Measurements from ENCODE around the gene ATP9B.
"Not testable (repeated sequence)": the region's sequence is repeated elsewhere in the genome, so short reads cannot be mapped to it uniquely, and the experiment has no call there.

Gene ATP9B

DNA sequence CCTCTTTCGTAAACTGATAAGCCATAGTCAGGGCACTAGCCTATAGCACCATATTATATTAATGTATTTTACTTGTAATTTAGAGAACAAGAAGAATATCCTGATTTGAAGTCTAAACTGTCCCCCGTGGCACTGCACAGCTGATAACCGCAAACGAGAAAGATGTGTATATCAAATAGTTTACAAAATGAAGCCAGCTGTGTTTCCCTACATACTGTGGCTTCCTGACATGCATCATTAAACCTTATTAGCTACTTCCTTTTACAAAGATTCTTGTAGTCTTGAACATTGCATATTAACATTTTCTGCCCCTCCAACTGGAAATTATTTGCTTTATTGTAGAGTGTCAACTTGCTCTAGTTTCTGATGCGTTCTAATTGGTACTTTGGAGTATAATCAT, 173.1 kb downstream of the ATP9B start:
- DNase-seq (ENCODE audit: low read depth), result no peak

DNA sequence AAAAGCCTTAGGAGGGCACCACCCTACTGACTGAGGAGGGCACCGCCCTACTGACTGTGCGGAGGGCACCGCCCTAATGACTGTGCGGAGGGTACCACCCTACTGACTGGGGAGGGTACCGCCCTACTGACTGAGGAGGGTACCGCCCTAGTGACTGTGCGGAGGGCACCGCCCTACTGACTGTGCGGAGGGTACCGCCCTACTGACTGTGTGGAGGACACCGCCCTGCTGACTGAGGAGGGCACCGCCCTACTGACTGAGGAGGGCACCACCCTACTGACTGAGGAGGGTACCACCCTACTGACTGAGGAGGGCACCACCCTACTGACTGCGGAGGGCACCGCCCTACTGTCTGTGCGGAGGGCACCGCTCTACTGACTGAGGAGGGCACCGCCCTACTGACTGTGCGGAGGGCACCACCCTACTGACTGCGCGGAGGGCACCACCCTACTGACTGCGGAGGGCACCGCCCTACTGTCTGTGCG, 176.4 kb downstream of the ATP9B start:
- DNase-seq (ENCODE audit: low read depth), result peak; percentile 19

DNA sequence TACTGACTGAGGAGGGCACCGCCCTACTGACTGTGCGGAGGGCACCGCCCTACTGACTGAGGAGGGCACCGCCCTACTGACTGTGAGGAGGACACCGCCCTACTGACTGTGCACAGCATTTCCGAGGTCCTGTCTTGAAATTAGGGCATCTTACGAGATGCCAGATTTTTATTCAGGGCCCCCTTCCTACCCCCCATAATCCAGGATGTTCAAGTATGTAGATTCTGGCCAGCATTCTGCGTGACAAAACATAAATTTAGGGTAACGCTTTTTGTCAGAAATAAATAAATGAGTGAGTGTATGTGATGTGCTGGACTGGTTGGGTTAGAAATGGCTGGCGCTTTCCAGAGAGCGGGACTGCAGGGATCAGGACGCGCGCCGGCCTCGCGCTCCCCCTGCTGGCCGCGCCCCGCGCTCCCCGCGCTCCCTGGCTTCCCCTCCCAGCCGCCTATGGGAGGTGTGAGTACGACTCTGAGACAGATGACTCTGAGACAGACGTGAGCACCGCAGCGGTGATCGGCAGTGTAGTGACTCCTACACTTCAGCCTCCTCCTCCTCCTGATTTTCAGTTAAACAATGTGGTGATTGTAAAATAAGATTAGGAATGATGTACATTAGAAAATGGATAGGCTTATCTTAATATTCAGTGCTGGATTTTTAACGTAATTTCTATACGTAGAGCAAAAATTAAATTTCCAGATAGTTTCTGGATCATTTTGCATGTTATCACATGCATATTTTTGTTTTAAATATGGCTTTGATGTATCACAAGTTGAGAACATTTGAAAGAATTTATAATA, 177.3 kb downstream of the ATP9B start:
- peak; percentile 57 for DNase-seq (ENCODE audit: low read depth)

DNA sequence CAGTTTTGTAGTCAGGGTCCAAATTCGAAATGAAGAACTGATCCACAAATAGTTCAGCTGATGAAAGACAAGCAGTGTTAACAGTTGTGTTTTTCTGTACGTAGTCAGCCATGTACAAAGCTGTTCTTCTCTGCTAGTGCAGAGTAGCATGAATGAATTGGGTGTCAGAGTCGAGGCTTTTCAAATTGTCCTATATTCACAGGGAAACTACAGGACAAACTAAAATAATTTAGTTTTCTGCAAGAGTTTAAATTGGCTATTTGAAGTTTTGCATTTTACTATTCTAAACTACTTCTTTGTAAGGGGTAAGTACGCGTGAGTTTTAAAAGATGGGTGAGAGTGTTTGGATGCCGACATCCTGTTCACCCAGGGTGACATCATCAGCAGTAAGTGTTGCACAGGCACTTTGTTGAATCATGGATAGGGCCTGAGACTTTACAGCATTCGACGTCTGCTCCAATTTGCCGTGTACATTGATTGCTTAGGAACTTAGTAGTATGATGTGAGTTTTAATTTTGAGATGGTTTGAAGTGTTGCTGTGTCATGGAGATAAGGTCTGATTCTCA, 179.4 kb downstream of the ATP9B start:
- no peak for DNase-seq (ENCODE audit: low read depth)

DNA sequence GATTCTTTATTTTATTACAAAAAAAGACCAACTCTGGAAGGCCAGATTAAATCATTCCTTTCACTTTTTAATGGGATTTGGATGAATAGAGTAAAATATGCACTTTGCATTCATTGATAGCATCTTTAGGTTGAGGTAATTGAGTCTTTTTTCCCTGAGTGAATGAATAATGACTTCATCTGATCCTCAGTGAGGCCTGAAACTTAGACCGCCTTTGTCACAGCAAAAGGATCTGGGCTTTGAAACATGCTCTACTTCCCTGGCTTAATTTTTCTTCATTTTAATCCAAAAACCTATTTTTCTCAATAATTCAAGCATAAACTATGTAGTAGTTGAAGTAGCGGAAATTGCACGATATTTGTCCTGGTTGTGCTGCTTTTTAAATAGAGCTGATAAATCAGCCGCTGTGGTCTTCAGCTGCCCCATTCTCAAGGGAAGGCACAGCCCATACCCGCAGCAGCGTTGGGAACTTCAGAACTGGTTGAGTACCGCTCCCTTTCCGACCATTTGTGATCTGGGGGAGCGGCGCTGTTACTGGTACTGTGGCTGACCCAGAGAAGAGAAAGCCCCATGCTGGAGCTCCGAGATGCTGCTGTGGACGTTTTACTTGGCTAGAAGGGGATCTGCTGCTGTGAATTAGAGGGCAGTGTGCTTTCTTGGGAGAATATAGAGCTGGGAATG, 181.2 kb downstream of the ATP9B start:
- DNase-seq (ENCODE audit: low read depth), result no peak

DNA sequence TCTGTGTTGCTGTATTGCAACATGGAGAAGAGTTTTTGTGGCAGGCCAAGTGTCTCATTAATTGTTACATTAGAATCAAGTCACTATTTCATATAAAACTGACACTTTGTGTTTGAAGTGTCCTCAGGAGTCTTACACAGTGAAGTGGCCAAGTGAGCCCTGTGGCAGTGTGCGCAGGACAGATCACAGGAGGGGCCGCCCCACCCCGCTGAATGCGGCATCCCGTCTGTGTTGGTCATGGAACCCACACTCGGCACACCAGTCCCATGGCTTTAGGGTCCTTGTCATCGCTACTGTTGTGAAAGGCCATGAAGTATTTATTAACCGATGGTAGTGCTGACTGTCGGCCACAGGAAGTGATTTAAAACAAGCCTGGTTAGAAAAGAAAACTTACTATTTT, 181.8 kb downstream of the ATP9B start:
- no peak for DNase-seq (ENCODE audit: low read depth)

DNA sequence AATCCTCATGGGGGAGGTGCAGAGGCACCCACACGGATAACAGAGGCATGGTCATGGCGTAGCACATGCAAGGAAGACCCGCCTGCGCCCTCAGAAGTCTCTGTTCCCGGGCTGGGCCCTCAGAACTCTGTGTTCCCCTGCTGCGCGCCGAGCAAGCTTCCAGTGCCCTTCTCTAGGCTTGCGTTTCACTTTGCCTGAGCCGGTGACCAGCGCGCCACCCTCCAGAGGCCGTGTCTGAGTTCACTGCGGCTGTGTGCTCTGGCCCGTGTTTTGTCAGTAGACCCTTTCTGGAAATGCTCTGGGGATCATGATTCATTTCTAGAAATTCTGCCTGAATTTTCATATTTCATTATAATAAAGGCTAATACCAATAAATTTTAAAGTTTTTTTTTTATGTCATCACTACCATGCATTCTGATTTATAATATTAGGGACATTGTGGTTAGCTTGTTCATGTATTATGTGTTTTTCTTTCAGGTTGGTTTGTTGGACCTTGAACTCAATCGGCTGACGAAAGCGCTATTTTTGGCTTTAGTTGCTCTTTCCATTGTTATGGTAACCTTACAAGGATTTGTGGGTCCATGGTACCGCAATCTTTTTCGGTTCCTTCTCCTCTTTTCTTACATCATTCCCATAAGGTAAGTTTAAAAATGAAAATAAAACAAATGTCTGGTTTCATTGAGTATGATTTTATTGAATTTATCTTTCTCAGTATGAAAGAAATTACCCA, 183.9 kb downstream of the ATP9B start:
- DNase-seq (ENCODE audit: low read depth), result no peak

DNA sequence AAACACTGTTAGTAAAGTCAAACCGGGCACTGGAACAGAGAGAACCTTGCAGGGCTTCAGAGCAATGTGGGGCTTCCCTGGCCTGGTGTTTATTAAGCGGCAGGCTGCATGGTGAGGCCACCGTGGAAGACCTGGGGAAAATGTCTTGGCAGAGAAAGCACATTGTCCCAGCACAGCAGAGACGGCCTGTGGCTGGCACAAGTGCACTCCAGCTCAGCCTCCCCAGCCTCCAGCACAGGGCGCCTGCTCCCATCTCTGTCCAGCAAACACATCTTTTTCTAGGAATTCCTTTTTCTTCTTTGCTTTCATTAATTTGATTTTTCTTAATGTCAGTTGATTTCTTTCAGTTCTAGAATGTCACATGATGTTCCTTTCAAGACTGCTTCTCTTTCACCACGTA, 188.3 kb downstream of the ATP9B start:
- no peak for DNase-seq (ENCODE audit: low read depth)

DNA sequence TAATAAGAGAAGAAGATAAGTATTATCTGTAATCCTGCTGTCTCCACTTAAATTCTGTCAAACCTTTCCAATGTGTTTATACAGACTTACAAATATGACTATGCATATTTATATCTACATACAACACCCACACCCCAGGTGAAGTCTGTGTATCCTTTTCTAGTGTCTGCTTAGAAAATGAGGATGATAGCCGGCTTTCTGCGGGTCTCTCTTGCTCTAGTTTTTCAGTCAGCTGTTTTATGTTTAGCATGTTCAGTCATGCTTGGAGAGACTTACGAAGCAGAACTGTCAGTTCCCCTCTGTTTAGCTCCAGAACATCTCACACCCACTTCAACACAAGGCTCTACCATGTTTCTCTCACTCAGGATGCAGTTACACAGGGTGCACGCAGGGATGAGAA, 189.3 kb downstream of the ATP9B start:
- no peak for DNase-seq (ENCODE audit: low read depth)

DNA sequence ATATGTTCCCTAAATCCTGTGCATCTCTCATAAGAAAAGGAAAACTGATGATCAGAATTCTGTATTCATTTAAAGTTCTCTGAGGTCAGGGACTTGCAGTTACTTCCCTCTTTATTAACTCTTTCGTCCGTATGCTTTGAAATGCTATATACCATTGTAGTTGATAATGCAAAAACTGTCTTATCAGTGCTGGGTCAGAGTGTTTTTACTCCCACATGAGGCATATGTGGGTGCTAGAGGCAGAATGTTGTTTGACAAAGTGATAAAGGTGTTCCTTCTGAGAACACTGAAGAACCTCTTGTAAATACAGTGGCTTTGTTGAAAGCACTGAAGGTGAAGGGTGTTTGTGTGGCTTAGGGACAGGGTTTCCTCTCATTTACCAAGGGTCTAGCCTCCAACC, 190.0 kb downstream of the ATP9B start:
- no peak for DNase-seq (ENCODE audit: low read depth)

DNA sequence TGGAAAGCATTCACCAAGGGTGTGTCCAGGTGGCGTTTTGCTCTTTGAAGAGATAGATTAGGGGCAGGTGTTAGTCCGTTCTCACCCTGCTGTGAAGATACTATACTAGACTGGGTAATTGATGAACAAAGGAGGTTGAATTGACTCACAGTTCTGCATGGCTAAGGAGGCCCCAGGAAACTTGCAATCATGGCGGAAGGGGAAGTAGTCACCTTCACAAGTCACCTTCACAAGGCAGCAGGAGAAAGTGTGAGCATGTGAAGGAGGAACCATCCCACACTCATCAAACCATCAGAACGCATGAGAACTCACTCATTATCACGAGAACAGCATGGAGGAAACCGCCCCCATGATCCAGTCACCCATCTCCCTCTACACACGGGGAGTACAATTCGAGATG, 190.8 kb downstream of the ATP9B start:
- DNase-seq (ENCODE audit: low read depth), result no peak

DNA sequence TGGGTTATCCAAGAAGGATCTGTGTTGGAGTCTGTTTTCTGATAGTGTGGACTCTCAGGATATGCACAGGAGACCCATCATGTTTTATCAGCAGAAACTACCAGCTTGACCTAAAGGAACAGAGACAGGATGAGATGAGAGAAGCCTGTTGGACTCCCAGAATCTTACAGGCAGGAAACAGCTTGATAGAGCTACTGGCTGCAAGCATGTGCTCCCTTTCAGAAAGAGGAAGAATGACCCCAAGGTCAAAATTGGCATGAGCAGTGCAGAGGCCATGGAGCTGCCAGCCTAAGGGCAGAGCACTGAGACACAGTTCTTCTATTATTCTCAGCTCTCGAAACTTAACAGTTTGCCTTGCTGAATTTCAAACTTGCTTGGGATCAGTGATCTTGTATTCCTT, 191.3 kb downstream of the ATP9B start:
- no peak for DNase-seq (ENCODE audit: low read depth)

DNA sequence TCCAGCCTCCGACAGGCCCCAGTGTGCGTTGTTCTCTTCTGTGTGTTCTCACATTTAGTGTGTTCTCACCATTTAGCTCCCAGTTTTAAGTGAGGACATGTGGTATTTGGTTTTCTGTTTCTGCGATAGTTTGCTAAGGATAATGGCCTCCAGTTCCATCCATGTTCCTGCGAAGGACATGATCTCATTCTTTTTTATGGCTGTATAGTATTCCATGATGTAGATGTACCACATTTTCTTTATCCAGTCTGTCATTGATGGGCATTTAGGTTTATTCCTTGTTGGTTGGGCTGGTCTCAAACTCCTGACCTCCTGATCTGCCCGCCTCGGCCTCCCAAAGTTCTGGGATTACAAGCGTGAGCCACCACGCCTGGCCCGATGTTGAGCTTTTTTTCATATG, 195.9 kb downstream of the ATP9B start:
- DNase-seq (ENCODE audit: low read depth), result not testable (repeated sequence)

DNA sequence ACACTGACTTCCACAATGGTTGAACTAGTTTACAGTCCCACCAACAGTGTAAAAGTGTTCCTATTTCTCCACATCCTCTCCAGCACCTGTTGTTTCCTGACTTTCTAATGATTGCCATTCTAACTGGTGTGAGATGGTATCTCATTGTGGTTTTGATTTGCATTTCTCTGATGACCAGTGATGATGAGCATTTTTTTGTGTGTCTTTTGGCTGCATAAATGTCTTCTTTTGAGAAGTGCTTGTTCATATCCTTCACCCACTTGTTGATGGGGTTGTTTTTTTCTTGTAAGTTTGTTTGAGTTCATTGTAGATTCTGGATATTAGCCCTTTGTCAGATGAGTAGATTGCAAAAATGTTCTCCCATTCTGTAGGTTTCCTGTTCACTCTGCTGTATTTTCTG, 202.6 kb downstream of the ATP9B start:
- DNase-seq (ENCODE audit: low read depth), result not testable (repeated sequence)

DNA sequence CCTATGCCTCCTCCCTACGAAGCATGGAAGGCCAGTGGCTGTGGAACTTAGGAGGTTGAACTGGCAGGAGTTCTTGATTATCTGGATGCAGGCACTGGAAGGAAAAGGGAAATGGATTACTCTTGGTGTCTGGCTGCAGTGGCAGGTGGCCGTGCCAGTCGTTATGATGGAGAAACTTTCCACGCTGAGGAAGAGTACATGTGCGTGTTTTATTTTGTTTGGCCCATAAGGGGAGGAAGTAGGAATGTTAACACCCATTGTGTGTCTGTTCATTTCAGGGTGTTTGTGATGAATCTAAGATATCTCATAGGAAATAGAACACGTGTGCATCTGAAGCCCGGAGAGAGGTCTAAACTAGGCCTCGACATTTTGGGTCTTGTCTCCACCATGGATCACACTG, 203.7 kb downstream of the ATP9B start:
- no peak for DNase-seq (ENCODE audit: low read depth)

DNA sequence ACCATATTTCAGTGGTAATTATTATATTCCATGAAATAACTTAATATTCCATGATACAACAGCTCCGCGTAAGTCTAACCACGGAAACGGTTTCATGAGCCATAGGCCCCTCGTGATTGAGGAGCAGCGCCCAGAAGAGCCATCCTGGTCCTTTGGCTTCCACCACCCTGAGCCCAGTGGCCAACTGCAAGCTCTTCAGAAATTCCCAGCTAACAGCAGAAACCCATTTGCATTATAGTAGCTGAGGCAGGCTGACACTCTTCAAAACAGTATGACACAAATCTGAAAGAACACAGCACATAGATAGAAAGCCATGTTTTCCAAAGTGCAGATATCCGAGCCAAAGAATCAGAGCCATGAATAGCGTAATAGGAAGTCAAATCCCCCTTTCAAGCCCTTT, 205.6 kb downstream of the ATP9B start:
- no peak for DNase-seq (ENCODE audit: low read depth)

DNA sequence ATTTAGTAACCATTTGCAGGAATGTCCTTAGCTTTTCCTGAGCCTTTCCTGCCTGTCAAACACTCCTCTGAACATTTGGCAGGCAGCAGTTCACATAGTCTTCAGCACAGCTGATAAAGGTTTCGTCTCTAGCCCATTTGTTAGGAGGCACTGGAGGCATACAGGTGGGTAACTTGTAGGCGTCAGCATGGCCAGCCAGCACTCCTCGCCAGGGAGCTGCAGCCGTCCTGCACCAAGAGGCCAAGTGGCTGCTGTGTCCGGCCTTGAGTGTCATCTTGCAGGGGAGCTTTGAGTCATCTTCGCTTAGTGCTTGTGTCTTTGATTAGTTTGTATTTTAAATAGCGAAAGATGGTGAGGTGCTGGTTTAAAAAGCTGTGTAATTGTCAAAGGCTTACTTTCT, 206.3 kb downstream of the ATP9B start:
- no peak for DNase-seq (ENCODE audit: low read depth)

DNA sequence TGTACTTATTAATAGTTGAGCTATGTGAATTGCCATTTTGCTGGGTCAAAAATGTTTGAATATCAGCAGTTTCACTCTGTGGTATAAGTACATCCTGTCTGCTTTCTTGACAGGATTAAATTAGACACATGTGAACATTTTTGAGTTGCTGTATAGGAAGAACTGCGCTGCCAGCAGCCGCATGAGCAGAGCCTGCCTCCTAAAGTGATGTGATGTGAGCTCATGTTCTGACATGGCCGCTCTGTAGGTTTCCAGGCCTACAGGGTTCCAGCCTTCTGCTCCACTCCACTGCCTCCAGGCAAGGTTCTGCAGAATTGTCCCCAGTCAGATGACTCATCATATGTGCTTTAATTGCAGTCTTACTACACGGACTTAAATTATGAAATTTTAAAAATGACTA, 206.8 kb downstream of the ATP9B start:
- DNase-seq (ENCODE audit: low read depth), result no peak

DNA sequence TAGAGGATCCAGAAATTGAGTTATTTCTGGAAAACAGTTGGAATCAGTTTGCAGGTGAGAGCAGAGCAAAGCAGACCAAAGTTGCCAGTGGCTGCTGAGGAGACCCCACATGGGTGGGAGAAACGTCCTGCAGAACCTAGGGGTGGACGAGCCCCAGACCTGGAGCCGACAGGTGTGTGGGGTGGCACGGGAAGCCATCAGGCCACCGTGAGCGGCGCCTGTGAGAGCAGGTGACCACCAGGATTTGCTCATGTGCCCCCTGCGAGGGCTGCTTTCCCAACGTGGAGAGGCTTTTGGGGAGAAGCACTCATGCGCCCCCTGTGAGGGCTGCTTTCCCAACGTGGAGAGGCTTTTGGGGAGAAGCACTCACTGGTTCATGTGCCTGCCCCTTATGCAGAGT, 209.7 kb downstream of the ATP9B start:
- no peak for DNase-seq (ENCODE audit: low read depth)

DNA sequence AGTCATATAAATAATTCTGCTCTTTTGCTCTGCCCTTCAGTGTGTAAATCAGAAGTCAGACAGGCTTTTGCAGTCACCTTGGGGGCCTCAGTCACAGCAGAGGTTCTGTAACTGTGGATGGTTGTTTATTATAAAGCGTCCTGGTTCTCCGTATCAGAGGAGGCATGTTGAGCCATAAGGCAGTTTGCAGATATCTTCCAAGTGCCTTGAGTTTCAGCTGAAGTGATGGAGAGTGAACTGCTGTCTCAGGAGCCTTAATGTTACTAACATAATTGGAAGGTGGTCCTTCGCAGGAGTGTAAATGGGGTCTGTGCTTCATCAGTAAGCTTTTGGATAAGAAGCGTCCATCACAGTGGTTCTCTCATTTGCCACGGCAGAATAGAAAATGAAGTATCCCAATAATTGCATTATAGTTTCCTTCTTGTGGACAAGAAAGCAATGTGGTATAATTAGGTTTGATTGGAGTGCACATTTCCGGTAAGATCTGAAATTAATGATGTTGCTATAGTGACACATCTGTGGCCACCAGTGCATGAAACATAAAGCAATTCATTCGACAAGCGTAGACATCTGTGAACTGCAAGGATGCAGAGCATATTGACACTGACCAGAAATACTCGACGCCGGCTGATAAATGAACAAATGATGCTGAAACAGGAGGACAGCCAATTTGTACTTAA, 214.1 kb downstream of the ATP9B start:
- no peak for DNase-seq (ENCODE audit: low read depth)

DNA sequence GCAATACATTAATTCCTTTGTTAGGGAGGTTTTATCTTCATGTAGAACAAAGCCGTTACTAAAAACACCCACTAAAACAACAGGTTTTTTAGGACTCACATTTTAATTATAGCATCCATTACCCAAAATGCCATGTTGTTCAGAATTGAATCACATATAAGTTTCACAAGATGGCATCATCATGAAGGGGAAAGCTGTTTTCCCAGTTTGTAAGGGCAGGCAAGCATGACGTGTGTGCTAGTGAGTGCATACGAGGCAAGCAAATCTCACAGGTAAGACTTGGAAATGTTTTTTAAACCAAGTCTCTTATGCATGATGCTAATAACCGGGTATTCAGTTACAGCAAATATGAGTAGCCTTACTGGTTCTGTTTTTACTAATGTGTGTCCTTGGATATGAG, 214.7 kb downstream of the ATP9B start:
- DNase-seq (ENCODE audit: low read depth), result no peak

DNA sequence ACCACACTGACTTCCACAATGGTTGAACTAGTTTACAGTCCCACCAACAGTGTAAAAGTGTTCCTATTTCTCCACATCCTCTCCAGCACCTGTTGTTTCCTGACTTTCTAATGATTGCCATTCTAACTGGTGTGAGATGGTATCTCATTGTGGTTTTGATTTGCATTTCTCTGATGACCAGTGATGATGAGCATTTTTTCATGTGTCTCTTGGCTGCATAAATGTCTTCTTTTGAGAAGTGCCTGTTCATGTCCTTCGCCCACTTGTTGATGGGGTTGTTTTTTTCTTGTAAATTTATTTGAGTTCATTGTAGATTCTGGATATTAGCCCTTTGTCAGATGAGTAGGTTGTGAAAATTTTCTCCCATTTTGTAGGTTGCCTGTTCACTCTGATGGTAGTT, 216.0 kb downstream of the ATP9B start:
- DNase-seq (ENCODE audit: low read depth), result not testable (repeated sequence)
